NCI-H460 (cell line): ENCODE results near the gene MRPL44. TPM values are rescaled to one million over a fixed set of nuclear protein-coding genes. Genes with fewer than 3 reads are reported as not detected.

Experiments used
- DNase-seq: peaks from one replicate; pipeline ENCODE4 v3.0.0-alpha.2; 2016; ENCODE audit warnings: low read depth; ENCODE audit errors: extremely low read depth
- total RNA-seq: library from RNA; depleted of rRNA; stranded (reverse); fragments of >200 nt; shearing (Covaris generic); gene quantifications from 2 replicates; pipeline ENCODE4 v1.2.3, GENCODE V29; 2014

Gene MRPL44
- total RNA-seq, 1 experiment from 2014 or later: 62.1 TPM

DNA sequence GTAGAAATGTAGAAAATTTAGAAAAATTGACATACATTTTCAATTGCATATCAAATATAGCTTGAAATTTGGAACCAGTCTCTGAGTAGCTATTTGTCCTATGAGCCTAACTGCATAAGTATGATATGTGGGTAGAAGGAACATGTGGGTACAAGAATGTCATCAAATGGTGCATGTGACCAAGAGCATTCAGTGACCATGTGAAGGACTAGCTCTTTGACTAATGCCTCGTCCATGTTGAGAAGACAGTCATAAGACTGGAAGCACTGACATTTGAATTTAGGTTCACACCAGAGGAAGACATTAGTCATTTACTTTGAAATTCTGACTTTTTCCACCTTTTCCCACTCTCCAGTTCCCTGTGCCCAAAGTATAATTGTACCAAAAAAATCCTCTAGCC, 12.6 kb downstream of the MRPL44 start:
- DNase-seq: no peak

DNA sequence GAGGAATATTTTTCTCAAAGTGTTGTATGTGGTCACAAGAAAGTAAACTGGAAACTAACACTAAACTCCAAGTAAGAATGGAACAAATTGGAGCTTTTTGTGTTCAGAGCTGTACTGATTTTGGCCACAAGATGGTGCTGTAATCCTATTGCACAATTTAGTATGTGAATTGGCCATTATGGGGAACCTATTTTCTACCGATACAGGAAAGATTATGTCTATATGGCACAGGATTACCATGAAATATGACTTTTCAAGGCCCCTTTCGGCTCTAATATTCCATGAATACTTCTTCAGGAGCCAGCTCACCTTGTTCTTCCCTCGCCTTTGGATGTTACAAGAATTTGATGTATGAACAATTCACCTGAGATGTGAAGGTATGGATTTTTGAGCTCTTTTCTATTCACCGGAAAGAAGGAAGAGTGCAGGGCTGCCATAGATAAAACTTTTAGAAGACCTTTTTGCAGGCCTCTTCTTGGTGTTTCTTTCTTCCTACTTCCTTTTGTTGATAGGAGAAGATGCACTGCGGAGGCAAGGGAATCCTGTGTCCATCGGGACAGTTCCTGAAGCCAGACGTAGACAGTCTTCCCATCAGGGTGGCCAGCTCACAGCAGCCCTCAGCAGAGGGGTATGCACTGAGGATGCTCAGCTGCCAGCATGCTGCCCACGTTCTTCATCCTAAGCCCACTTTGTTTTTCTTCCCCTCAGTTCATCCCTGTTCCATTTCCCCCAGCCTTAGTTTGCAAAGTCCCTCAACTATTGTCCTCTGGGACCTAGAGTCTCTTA, 13.3 kb downstream of the MRPL44 start:
- DNase-seq: peak; percentile 67

DNA sequence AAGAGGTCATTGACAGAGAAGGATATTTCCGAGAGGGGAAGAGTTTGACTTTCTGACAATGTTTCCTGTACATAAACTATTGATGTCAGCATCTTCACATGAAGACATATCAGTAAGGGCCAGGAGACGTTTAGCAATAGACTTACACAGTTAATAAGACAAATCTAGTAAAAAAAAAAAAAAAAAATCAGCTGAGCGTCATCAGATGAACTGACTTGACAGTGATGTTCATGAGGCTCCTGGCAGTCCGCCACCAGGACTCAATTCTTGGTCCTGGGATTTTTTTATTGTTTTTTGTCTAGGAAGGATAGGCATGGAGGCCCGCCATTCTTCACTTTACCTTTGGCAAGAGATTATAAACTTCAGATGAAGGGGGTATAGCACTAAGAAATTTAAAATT, 14.5 kb downstream of the MRPL44 start:
- no peak for DNase-seq

DNA sequence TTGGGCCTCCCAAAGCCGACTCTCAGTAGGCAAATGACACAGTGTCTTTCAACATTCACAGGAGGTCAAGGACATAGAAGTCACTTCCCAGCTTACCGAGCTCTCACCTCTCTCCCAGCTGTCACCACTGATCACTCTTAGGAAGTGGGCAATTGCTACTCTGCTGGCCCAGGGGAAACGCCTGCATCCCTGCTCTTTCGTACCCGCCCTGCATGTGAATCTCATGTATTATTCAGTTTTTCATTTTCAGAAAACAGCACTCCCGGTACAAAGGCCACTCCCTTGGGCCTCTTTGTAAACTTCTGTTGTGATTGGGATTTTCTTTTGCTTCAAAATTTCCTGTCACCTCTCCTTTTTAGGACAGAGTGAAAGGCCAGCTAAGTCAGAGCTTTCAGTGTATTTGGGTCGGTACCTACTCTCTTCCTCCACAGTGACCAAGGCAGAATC, 15.4 kb downstream of the MRPL44 start:
- DNase-seq: no peak

DNA sequence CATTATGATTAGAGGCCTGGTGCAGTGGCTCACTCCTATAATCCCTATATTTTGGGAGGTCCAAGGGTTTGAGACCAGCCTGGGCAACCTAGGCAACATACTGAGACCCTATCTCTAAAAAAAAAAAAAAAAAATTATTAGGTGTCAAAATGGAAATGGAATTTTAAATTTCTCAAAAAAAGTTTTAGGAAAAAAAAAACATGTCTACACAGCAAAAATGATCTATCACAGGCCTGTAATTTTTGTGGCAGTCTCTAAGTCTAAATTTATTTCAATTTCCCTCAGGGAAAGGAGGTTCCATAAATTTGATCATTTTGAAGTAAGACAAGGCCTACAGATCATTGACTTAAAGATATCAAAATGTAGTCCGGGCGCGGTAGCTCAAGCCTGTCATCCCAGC, 16.3 kb downstream of the MRPL44 start:
- no peak for DNase-seq

DNA sequence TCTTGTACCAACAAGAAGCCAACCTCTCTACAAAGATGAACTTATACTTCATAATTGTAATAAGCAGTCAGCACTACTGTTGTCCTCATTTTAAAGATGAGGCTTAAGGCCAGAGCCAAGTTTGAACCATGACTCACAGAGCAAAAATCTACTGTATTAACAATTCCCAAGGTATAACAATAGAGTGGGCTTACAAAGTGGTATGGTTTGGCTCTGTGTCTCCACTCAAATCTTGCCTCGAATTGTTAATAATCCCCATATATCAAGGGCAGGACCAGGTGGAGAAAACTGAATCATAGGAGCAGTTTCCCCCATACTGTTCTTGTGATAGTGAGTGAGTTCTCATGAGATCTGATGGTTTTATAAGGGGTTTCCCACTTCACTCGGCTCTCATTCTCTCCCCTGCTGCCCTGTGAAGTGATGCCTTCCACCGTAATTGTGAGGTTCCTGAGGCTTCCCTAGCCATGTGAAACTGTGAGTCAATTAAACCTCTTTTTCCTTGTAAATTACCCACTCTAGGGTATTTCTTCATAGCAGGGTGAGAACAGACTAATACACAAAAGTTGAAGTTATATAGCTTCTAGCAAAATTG, 19.5 kb downstream of the MRPL44 start:
- no peak for DNase-seq

DNA sequence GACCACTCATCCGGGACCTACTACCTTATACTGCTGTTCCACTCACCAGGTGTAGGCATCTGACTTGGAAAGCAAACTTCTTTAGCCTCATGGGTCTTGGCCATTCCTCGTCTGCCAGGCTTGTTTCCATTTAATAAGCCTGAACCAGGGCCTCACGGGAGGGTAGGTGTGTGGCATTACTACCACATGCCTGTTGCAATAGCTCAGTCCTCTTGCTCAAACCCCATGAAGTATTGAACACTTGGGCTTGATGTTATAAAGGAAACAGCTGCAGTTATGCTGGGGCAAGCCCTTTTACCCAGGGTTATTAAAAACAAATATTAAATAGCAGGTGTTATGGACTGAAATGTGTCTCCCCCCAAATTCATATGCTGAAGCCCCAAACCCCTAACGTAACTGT, 21.2 kb downstream of the MRPL44 start:
- no peak for DNase-seq

DNA sequence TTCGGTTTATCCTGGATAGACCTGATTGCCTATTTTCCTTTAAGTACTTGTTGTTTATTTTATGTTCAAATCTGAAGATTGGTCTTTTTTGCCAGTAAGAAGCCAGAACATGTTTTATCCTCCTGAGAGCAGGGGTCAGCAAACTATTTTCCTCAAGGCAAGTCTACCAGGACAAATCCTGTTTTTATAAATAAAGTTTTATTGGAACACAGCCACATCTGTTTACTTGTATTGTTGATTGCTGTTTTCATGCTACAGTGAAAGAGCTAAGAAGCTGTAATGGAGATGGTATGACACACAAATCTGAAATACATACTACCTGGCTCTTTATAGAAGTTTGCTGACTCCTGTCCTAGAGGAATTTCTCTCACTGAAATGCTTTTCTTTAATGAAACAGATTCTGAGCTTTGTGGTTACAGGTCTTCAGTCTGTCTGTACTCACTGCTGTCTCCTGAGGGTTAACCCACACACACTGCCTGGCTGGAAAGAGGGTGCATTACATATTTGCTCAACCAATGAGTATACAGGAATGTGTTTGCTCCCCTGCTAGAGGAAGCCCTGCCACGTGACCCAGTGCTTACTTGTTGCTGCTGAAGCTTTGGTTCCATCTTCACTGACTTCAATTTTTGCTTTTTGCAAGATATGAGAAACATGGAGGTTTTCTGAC, 22.6 kb downstream of the MRPL44 start:
- DNase-seq: no peak

DNA sequence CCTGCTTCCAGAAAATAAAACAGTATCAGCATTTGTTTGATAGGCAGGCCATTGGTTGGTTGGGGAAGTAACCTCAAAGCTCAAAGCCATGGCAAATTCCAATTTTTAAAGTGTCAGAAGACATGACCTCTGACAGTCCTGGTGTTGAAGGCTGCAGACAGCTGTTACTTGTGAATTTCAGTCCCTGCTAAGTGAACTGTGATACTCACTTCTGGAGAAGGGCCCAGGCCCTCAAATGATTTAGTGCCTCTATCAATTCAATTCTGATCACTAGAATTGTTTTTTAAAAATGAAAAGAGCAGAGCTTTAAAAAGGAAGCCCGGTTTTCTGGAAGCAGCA, 23.1 kb downstream of the MRPL44 start:
- DNase-seq: no peak

DNA sequence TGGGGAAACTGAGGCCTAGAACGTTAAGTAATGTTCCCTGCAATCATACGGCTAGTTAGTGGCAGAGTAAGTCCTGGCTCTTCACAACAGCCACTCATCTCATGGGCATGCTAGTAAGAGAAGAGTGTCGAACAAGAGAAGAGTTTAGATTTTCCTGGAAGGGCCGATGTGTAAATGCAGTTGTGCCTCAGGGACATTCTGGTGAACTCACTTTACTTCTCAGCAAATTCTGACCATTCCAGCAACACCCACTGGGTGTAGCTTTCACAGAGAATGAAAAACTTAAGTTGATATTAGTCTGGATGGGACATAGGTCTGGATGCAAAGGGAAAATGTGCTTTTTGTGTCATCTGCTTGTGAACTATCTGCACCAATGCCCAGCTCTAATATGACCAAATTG, 23.5 kb downstream of the MRPL44 start:
- no peak for DNase-seq

DNA sequence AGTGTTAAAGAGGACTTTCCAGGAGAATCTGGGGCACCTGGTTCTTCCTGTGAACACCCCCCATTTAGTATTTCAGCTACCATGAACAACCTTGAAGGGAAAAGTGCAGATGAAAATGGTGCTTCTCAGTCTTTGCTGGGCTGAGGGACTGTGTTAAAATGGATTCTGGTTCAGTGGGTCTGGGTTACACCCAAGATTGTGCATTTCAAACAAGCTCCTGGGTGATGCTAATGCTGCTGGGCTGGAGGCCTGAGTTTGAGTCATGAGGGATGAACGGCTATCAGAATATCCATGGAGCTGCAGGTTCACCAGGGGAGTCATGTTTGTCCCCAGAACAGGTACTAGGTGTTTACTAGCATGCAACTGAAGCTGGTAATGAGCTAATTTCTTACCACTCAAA, 24.0 kb downstream of the MRPL44 start:
- DNase-seq: no peak

DNA sequence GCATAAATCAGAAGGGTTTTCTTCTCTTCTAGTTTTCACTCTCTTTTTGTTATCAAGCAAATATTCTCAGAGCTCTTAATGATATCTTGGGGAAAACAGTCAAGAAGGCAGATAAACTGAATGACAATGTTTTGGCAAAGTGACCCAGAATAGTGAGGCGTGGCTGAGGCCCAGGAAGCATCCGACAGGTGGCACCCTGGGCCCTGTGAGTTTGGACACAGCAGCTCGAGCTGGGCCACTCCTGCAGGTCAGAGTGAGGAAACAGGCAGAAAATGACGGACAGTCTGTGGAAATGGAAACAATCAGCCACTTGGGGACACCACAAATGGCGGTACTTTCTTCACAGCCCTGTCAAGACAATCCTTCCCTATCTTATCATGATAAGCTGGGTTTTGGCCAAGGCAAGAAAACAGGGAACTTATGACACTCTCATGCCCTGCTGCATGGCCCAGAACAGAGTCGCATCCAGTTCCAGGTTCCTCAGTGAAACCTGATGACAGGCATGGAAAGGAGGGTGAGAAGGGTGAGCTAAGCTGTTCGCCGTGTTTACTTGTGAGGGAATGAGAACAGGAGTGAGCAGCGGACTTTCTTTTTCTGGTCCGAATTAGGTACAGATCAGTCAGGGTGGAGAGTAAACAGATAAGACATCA, 32.1 kb downstream of the MRPL44 start:
- DNase-seq: no peak

DNA sequence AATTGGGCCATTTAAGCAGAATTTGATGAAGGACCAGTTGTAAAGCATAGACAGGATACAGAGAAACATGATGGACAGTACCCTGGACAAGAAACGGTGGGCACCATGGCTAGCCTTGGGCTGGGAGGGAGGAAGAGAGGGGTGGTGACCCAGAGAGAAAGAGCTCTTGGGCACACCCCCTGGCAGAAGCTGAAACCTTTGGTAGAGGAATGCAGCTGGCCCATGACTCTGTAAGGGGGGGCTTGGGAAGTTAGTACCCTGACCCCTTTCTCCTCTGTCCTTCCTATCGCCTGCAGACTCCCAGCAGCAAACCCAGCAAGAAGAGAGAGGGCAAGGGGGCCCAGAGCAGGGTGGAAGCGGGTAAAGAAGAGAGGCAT, 32.6 kb downstream of the MRPL44 start:
- no peak for DNase-seq

DNA sequence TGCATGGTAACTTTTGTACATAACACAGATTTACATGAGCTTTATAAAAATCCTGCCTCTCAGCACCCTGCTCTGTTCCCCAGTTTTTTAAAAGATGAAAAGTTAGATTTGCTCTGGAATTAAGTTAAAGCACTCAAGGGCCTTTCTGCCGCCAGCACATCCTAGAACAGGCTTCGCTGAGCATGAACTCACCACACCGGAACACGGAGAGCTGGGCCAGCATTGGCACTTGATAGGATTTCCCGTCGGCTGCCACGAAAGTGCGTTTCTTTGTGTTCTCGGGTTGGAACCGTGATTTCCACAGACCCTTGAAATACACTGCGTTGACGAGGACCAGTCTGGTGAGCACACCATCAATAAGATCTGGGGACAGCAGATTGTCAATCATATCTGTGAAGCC, 34.3 kb downstream of the MRPL44 start:
- DNase-seq: no peak

DNA sequence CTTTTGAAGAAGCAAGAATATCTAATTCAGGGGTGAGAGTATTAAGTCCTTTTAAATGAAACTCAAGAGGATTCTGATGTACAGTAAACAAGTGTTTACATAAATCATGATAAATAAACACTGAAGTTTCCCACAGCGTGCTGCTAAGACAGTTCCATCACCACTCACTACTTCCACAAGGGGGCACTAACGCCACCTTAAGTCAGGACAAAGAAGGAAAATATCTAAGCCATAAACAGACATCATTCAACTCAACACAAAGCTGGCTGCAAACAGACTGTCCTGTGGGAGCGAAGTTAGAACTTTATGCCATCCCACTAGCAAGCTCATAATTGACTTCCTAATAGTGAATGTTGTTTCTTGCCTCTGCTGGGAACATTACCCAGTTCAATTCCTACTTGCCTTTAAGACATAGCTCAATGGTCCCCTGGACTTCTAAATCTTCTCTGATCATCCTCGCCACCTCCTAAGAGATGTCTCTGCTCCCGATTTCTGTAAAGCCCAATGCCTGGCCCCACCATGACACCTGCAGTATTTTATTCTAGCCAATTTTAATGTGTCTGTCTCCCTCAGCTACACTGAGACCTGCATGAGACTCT, 36.5 kb downstream of the MRPL44 start:
- peak; percentile 86 for DNase-seq

DNA sequence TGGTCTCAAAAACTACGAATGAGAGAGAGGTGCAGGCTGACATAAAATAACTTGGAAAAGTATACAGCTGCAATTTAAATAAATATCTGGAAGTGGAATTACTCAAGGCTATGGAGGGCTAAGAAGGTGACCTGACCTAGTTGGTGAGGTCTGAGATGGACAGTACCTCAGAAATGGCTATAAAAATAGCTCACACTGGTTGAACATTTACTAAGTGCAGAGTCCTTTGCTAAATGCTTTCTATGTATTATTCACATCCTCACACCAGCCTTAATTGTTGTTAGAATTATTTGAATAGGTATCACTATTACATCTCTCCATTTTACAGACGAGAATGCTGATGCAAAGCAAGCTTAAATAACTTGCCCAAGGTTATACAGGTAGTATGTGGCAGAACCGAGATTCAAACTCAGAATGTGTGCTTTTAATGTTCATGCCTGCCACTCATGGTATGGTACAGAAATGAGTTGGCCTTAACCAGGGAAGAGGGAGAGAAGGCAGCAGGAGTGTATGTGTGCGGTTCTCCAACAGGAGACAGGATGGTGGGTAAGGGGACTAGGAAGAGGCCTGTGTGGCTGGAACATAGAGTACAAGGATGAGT, 37.4 kb downstream of the MRPL44 start:
- DNase-seq: no peak

DNA sequence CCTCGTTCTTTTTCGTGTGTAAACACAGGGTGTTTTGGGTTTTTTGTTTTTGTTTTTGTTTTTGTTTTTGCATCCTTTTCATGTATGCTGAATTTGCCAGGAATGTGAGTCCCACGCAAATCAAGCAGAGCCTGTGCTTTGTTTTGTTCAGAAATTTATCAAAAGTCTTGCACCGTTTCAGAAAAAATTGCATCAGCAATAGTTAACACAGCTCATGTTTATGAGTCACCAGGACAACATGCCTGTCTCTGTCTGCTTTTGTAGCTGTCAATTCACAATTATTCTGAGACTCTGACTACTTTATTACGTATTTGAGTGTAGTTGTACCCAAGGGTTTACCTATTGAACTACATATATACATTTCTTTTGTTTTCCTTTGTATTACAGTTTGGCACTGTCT, 38.3 kb downstream of the MRPL44 start:
- peak; percentile 89 for DNase-seq

DNA sequence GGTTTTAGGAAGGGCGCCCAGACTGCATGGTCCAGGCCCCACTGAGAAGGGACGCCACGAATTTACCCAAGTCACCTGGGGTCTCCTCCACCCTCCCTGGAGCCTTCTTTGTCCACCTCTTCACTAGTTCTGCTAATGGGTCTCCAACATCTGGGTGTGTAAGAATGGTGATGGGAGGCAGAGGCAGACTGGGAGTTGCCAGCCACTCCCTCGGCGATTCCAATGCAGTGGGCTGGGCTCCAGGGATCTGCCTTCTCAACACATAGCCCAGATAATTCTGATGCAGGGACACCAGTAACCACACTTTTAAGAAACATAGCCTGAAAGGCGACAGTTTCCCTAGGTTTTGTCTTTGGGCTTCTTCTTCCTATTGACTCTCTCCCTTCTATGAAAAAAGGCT, 39.1 kb downstream of the MRPL44 start:
- no peak for DNase-seq

DNA sequence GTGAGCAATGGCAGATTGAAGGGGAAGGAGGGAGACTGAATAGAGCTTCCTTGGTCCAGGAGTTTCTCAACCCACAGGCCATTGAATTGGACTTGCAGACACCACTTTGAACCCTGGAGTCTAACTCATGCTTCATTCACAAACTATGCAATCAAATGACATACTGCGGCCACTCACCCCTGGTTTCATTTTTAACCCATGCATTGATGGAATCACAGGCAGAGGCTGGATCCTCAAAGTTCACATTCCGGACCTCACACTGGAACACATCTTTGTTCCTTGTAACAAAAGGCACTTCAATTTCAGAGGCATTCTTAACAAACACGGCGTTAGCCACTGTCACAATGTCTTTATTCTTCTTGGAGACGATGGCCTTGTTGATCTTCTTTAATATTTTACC, 40.7 kb downstream of the MRPL44 start:
- no peak for DNase-seq

DNA sequence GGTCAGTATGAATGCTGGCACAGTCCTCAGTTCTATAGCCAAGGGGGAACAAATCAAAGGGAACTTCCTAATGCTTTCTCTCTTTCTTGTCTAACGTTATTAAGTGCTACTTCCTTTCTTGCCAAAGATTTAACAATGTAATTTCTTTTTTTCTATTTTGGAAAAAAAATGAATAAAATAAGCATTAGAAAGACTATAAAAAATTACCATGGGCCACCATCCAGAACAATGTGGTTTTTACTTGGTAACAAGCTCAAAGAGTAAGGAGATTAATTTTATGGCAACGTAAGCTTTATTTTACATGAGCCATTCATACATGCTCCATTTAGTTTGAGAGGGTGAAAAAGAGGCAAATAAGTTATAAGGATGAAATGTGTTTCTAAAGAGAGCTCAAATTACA, 41.7 kb downstream of the MRPL44 start:
- DNase-seq: no peak

DNA sequence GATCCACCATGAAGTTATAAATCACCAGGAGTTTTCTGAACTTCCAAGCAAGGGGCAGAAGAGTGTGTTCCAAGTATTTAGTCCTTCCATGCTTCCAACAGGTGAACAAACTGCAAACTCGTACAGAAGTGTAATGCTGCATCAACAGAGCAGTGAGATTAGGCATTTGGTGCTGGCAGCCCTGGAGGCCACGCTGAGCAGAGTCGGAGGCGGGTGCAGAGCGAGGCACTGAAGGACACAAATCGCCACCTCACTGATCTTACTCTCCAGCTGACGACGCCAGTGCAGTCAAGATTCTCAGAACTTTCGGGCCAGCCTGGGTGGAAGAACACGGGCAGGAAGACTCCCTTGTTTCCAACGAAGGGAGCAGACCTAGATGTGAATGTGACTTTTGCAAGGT, 42.6 kb downstream of the MRPL44 start:
- no peak for DNase-seq
